ENCODE results near the gene USH1C.

USH1C gene

GRCh38 chr11:17446482-17446881 is 97.7 kb downstream of the USH1C start:
- in situ Hi-C loops (cut with MboI; ENCODE audit: low sequenced_read_pairs) = no loop called here

DNA sequence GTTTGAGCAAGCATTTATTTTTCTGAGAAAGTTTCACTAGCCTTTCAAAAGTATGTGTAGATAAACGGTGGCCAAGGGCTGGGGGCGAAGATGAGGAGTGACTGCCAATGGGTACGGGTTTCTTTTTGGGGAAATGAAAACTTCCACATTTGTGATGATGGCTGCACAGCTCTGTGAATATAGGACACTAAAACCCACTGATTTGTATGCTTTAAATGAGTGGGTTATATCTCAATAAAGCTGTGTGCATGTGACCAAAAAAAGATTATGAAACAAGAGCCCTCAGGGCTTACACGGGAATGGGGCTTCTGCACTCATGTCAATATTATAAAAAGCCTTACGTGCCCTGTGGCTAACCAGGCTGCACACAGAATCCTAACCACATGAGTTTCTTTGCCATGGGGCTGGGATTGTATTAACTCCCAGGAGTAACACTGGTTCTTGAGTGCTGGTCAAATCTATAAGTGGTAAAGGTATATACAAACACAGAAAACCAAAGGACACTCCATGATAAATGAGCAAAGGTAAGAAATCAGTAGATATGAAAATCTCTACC is 98.9 kb downstream of the USH1C start:
- in situ Hi-C loops (cut with MboI; ENCODE audit: low sequenced_read_pairs) = no loop called here

- in situ Hi-C loops (cut with MboI; ENCODE audit: low sequenced_read_pairs) = no loop called here
Observed at GRCh38 chr11:17443926-17444690, 100.1 kb downstream of the USH1C start.

Data from hTERT RPE-1 (cell line).